Activated T-cell treated with anti-CD3 and anti-CD28 coated beads, Interleukin-2, amount 50 U/mL, for 72 hours (primary cell): ENCODE results near the gene ITPR3. TPM values are rescaled to one million over a fixed set of nuclear protein-coding genes. Genes with fewer than 3 reads are reported as not detected.

ENCODE experiments used
- total RNA-seq, 2 donors: library from RNA; stranded (reverse); gene quantifications; one replicate each; pipeline ENCODE4 v1.2.3, GENCODE V29; 2022

The ITPR3 gene
- total RNA-seq, 2 donors from 2014 or later, result 49.9 to 52.5 TPM

Other genes with a start within 250 kb of the ITPR3 start
- gene KIFC1, start 229.5 kb upstream of the ITPR3 start, total RNA-seq, result 10 to 100 TPM; 91.7 to 96.3 TPM
- gene PHF1, start 210.3 kb upstream of the ITPR3 start, total RNA-seq, result 10 to 100 TPM; 65.2 to 77.3 TPM
- 100 to 1,000 TPM; 212 to 222 TPM for gene CUTA, start 203.2 kb upstream of the ITPR3 start, total RNA-seq
- 10 to 100 TPM; 86.9 to 91.5 TPM for gene SYNGAP1, start 201.3 kb upstream of the ITPR3 start, total RNA-seq
- 10 to 100 TPM; 10.2 to 13.6 TPM for gene ZBTB9, start 166.7 kb upstream of the ITPR3 start, total RNA-seq
- gene BAK1, start 41.0 kb upstream of the ITPR3 start, total RNA-seq, result 10 to 100 TPM; 54.9 to 55.4 TPM
- gene UQCC2, start 90.4 kb downstream of the ITPR3 start, total RNA-seq, result 10 to 100 TPM; 50.6 to 59.9 TPM
- gene IP6K3, start 125.6 kb downstream of the ITPR3 start, total RNA-seq, result not detected
- gene LEMD2, start 167.8 kb downstream of the ITPR3 start, total RNA-seq, result 10 to 100 TPM; 76.4 to 93.8 TPM
- gene MLN, start 182.7 kb downstream of the ITPR3 start, total RNA-seq, result not detected